Measurements from ENCODE around the gene RHOU.
"Not testable (repeated sequence)": the region's sequence is repeated elsewhere in the genome, so short reads cannot be mapped to it uniquely, and the experiment has no call there.

Gene RHOU

GRCh38 chr1:228734881-228735801 is at the start of gene RHOU:
TSS of gene RHOU (plus strand) at chr1:228735479. CDS start at chr1:228735743, 264 bp downstream.
- DNase-seq, result peak; percentile 63

DNA sequence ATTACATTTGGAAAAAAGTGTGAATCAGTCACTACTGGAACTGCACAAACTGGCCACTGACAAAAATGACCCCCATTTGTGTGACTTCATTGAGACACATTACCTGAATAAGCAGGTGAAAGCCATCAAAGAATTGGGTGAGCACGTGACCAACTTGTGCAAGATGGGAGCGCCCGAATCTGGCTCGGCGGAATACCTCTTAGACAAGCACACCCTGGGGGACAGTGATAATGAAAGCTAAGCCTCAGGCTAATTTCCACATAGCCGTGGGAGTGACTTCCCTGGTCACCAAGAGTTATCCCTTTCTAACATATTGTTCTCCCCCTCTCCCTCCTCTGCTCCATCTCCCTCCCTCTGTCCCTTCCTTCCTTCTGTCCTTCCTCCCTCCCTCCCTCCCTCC is 47.7 kb upstream of the RHOU start:
- DNase-seq, result no peak

DNA sequence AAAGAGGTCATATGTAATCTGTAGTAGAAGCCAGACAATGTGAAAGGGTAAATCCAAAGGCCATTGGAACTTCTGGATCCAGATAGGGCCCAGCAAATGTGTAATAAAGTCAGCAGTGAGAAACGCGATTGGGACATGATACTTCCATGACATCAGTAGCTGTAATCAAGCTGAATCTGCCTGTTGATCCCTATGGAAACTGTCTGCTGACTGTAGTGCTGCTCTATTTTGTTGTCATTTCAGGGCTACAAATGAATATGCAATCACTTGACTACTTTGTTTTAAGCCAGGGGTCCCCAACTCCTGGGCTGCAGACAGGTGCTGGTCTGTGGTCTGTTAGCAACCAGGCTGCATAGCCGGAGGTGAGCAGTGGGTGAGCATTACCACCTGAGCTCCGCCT is 46.0 kb upstream of the RHOU start:
- DNase-seq, result no peak

DNA sequence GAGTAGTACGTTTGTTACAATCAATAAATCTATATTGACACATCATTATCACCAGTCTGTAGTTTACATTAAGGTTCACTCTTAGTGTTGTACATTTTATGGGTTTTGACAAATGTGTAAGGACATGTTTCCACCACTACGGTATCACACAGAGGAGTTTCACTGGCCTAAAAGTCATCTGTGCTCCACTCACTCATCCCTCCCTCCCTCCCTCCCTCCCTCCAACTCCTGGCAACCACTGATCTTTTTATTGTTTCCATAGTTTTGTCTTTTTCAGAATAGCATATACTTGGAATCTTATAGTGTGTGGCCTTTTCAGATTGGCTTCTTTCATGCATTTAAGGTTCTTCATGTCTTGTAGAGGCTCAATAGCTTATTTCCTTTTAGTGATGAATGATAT is 44.1 kb upstream of the RHOU start:
- no peak for DNase-seq

DNA sequence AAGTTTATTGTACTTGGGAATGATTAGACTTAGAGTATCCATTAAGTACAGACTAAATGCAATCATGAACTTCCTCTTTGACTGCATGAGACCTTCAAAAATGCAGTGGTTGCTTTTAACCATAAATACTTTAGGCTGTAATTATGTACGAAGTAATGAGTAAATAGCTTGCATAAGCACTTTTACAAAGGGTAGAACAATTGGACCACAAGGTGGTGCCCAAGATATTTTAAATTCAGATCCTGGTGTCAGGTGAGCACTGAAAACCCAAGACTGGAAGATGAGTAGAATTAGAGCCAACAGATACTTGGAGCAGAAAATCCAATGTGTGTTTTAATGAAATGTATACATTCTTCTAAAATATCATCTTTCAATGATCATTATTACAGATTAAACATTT is 43.4 kb upstream of the RHOU start:
- DNase-seq, result no peak

DNA sequence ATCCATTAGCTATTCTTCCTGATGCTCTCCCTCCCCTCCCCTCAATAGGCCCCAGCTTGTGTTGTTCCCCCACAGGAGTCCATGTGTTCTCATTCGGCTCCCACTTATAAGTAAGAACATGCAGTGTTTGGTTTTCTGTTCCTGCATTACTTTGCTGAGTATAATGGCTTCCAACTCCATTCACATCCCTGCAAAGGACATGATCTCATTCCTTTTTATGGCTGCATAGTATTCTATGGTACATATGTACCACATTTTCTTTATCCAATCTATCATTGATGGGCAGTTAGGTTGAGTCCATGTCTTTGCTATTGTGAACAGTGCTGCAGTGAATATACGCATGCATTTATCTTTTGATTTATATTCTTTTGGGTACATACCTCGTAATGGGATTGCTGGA is 40.8 kb upstream of the RHOU start:
- DNase-seq, result not testable (repeated sequence)

- DNase-seq, result no peak
These were observed 40.0 kb upstream of the RHOU start for GRCh38 chr1:228695015-228695955.

DNA sequence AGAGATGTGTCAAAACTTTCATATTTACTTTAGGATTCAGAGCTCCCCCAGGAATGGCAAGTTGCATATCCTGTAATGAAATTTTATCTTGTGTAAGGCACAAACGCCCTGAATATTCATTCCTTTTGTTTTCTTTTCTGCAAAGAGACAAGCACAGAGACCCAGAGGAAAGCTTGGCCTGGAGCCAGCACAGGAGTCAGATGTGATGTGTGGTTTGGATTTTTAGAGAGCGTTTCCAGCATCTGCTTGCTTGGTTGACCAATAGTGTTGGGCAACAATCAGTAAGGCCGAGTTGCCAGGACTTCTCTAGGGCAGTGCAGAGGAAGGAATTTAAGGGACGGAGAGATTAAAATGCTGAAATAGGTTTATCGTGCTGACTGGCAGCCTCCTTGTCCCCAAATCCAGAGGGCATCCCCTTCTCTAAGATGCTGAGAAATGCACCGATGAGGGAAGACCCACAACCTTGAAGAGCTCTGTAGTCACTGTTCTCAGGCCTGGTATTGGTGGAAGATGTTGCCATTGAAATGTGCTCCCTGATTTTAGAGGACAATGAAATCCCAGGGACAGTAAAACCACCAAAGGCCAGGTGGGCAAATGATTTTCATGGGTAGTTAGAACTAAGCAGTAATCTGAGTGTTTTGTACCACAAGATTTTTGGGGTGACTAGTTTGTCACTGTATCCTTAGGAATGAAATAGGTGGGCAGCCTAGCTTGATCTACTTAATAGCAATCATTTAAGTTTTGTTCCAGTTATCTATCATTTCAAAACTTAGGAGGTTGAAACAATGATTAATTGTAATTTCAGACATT is 37.9 kb upstream of the RHOU start:
- no peak for DNase-seq

DNA sequence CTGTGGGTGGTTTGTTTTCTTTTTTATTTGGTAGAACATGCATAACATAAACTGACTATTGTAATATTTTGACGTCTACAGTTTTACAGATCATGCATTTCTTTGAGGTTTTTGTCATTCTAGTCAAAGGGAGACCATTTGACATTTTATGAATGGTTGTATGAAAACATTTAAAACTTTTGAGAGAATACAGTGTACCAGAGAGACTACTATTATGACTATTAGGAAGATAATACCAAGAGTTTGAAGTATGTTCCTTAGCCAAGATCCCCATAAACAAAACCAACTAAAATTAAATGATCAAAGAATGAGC is 37.3 kb upstream of the RHOU start:
- no peak for DNase-seq

GRCh38 chr1:228702433-228702832 is 32.8 kb upstream of the RHOU start:
- no peak for DNase-seq

DNA sequence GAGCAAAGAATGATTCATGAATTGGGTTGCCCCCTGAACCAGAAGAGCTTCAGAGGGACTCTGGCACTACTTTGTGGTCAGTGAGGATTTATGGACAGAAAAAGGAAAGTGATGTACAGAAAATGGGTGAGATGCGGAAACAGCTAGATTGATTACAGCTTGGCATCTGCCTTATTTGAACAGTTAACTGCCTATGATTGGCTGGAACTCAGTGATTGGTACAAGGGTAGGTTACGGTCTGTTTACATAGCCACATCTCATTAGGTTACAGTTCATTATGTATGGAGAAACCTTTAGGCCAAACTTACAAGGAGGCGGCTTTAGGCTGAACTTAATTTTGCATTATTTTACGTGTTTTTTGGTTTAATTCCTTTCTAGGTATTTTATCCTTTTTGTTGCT is 29.0 kb upstream of the RHOU start:
- DNase-seq, result no peak

DNA sequence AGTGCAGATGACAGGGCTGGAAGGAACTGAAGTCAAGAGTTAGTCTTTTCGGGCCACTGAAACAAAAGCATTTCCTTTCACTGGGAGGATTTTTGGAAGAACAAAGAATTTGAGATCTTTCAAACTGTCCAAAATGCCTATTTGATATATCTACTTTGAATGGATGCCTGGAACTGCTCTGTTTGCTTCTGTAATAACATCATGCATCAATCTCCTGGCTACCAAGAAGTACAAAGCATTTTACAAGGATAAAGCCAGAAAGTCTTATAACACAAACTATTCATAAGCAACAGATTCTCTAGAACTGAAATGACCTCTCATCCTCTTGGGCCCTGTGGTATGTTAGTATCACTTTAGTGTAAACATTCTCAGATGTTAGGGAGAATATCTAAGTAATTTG is 18.2 kb upstream of the RHOU start:
- DNase-seq, result no peak

DNA sequence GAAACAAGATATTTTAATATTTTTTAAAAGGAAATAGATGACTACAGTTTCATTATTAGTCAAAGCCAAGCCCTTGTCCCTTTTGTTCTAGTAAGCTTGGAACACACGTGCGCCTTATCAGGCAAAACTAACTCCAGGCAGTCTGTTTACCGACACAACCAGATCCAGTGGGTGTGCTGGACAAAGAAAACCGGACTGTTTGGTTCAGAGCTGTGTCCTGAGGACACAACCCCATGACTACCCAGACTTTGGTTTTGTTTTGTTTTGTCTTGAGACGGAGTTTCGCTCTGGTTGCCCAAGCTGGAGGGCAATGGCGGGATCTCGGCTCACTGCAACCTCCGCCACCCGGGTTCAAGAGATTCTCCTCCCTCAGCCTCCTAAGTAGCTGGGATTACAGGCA is 13.9 kb upstream of the RHOU start:
- no peak for DNase-seq

DNA sequence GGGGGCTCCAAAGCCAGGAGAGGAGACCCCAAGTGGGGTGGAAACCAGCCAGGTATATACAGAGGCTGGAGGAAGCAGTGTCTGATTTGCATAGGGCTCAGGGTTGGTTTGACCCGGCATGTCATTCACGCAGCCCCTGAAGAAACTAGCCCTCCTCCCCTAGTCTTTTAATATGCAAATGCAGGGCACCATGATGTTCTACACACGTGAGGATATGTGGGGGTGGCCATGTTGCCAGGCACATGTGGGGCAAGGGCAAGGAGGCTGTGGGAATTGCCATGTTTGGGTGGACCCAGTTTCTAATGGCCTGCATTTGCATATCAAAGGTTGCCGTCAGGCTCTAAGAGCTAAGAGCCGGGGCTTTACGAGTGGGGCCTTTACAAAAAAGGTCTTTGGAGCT is 12.0 kb upstream of the RHOU start:
- DNase-seq, result no peak

DNA sequence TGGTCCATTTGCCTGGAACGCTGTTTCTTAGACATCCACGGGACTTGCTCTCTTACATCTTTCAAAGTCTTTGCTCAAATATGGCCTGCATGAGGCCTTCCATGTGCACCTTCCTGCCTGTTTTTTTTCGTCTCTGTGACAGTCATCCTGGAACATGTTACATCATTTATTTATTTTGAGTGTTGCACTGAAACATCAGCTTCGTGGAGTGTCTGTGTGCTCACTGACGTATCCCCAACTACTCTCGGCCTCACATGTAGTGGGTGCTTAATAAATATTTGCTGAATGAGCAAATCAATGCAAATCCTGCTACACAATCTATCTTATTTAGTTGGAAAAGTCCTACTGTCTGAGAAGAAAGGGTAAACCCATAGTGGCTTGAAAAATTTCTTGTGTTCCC is 11.4 kb upstream of the RHOU start:
- no peak for DNase-seq

GRCh38 chr1:228725178-228725577 is 10.1 kb upstream of the RHOU start:
- DNase-seq, result no peak

DNA sequence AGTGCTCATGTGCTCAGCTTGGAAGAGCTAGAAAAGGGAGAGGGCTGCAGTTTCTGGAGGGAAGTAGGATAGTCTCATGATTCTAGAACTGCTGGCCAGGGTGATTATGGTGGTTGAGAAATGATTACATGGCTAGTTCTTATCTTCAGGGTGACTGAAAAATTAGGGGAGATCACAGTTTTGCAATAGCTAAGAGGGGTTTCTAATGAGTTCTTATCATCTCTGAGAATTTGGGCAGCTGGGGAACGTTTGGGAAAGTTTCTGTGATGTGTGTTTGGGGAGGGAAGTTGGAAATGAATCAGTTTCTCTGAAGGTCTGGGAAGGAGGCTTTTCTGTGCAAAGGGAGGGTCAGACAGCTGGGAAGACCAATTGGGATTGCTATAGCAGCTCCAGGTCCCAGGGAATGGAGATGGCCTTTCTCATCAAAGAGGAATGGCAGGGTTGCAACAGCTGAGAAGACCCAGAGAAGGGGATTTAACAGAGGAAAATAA is 7.6 kb upstream of the RHOU start:
- no peak for DNase-seq

DNA sequence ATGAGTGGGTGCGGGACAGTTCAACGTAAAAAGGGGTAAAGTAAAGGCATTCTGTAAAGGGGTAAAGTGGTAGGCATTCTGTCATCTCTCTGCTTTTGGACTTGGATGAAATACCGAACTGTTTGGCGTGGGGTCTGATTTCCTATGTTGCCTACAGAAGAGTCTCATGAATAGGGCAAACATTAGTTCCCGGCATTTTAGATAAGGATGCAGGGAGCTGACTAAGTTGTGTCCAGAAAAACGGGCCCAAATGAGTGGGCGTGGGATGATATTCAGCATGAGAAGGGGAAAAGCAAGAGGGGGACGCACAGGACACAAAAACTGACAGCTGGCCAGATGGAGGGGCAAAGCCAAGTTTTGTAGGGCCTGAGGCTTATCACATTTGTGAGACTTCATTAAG is 2.9 kb upstream of the RHOU start:
- DNase-seq, result no peak

GRCh38 chr1:228733576-228733975 is 1.7 kb upstream of the RHOU start:
- DNase-seq, result no peak

- DNase-seq, result peak; percentile 30
These were observed 750 bp downstream of the RHOU start for GRCh38 chr1:228735871-228736586.

DNA sequence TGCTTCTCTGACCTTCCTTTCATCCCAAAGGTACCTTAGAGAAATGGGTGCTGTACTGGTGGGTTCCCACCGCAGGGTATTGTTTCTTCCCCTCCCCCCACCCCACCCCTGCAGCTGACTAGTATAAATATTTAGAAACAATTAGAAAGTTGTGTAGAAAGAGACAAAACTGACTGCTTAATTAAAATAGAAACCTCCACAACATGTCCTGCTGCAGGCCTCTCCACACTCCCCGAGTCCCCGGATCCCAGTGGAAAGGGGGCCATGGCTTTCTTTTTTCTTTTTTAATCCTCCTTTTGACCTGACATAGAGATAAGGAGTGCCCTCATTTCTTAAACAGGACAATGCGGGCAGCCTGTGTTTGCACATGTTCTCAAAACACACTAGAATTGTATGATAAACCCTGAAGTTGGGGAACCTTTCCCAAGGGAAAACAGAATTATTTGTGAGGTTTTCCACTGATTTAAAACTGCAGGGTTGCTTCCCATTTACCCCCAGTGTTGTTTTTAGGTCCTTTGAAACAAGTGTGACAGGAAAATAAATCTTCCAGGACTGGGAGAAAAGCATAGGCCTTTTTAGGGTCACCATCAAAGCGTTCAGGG is 1.7 kb downstream of the RHOU start:
- DNase-seq, result no peak

DNA sequence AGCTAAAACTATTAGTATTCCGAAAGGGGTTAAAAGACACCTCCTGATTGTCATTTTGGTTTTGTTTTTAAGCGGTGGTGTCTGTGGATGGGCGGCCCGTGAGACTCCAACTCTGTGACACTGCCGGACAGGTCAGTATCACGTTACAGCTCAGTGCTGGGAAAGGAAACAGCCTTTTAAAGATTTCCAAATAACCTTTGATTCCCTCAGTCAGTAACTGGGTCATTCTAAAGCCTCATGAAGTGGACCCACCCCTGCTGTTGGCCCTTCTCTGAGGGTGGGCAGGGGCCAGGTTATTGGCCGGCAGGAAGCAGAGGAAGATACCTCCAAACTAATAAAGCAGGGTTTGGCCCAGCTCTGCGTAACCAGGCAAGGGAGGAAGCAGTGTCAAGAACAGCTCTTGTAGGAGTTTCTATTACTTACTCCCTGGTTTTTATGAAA is 2.3 kb downstream of the RHOU start:
- DNase-seq, result no peak

Data from activated CD8-positive, alpha-beta memory T cell treated with anti-CD3 and anti-CD28 coated beads, Interleukin-2, amount 50 U/mL, for 4 hours (primary cell).